Upper lobe of right lung (tissue), 1 donor: ENCODE results near the gene CELF6. TPM values are rescaled to one million over a fixed set of nuclear protein-coding genes. Genes with fewer than 3 reads are reported as not detected.

Source experiments
- ATAC-seq: fragments of 200-7000 bp; cut with Tn5 transposase; one replicate; pipeline ENCODE4 v1.9.1; 2020; ENCODE audit warnings: mild to moderate bottlenecking, moderate library complexity
- DNase-seq: peaks from one replicate; pipeline ENCODE4 v3.0.0-alpha.2; 2020
- H3K27ac ChIP-seq: fragments of 200-600 bp; one replicate; pipeline ENCODE4 v1.8.0; 2022
- H3K27me3 ChIP-seq: fragments of 200-600 bp; one replicate; pipeline ENCODE4 v1.8.0; 2022; ENCODE audit warnings: mild to moderate bottlenecking
- H3K36me3 ChIP-seq: fragments of 200-600 bp; one replicate; pipeline ENCODE4 v1.8.0; 2022
- H3K4me1 ChIP-seq: fragments of 200-600 bp; one replicate; pipeline ENCODE4 v1.8.0; 2022
- H3K4me3 ChIP-seq: fragments of 200-600 bp; one replicate; pipeline ENCODE4 v1.8.0; 2022; ENCODE audit warnings: mild to moderate bottlenecking
- H3K9me3 ChIP-seq: fragments of 200-600 bp; one replicate; pipeline ENCODE4 v1.8.0; 2022
- intact Hi-C: fragments of 100-400 bp; cut with DNase I; formaldehyde crosslinking; loops from one replicate; pipeline ENCODE4 v1.11.0; 2022
- total RNA-seq: library from RNA; stranded (reverse); fragmentation: NEBNext Ultra II Directional; extraction: Animal tissue kit (Norgen Biotek cat#: 25700); gene quantifications from one replicate; pipeline ENCODE4 v1.2.1, GENCODE V29; 2021
- TF ChIP-seq, protein P1 (sequence below): fragments of 200-600 bp; IDR thresholded peaks from one replicate; pipeline ENCODE4 v1.8.0; 2022; ENCODE audit warnings: antibody characterized with exemption
- donor health status: DM: no; HTN: yes; CAD: no; lungs with severe emphysema.

The CELF6 gene
- total RNA-seq, 1 donor from 2014 or later, result 5.4 TPM

DNA sequence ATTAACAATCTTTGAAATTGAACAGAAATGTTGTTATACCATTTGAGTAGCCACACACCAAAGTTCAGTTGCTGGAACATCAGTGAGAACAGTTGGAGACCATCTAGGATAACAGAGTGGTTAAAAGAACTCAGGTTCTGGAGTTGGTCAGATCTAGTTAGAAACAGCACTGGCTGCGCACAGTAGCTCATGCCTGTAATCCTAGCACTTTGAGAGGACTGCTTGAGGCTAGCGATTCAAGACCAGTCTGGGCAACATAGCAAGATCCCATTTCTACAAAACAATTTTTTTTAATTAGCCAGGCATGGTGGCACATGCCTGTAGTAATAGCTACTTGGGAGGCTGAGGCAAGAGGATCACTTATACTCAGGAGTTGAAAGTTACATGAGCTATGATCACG is 81.4 kb downstream of the CELF6 start:
- no peaks in the 10 kb centered on the region for H3K27me3 ChIP-seq
- no peaks in the 10 kb centered on the region for H3K4me1 ChIP-seq
- intact Hi-C loops, result no loop called here
- TF ChIP-seq, protein P1, sequence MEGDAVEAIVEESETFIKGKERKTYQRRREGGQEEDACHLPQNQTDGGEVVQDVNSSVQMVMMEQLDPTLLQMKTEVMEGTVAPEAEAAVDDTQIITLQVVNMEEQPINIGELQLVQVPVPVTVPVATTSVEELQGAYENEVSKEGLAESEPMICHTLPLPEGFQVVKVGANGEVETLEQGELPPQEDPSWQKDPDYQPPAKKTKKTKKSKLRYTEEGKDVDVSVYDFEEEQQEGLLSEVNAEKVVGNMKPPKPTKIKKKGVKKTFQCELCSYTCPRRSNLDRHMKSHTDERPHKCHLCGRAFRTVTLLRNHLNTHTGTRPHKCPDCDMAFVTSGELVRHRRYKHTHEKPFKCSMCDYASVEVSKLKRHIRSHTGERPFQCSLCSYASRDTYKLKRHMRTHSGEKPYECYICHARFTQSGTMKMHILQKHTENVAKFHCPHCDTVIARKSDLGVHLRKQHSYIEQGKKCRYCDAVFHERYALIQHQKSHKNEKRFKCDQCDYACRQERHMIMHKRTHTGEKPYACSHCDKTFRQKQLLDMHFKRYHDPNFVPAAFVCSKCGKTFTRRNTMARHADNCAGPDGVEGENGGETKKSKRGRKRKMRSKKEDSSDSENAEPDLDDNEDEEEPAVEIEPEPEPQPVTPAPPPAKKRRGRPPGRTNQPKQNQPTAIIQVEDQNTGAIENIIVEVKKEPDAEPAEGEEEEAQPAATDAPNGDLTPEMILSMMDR, result no peak
- DNase-seq, result no peak
- H3K9me3 ChIP-seq, result no peaks in the 10 kb centered on the region
- H3K36me3 ChIP-seq, result peaks cover 38% of the 10 kb centered on the region
- no peak overlapping the region for H3K4me3 ChIP-seq
- H3K27ac ChIP-seq, result no peak overlapping the region
- ATAC-seq, result no peak

DNA sequence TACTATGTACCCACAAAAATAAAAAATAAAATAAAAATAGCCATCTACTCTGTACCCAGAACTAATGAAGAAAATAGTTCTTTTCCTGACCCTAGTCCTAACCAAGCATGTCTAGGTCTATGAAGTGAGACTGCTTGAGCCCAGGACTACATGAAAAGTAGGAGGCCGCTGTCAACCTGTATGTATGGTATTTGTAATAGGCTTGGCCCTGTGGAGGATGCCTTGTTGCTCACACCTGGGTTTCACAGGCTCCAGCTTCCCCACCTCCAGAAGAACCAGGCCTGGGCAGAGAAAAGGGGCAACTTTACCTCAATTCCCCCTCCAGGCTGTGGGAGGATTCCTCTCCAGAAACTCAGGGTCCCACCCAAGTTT is 82.1 kb downstream of the CELF6 start:
- DNase-seq (no peak), ATAC-seq (no peak)
- Histone ChIP-seq H3K27me3 (no peaks in the 10 kb centered on the region), H3K27ac (no peak overlapping the region), H3K4me1 (peaks cover 3% of the 10 kb centered on the region), H3K4me3 (no peak overlapping the region), H3K9me3 (no peaks in the 10 kb centered on the region), H3K36me3 (peaks cover 31% of the 10 kb centered on the region)
- intact Hi-C loops, result no loop called here
- TF ChIP-seq, protein P1, result no peak

DNA sequence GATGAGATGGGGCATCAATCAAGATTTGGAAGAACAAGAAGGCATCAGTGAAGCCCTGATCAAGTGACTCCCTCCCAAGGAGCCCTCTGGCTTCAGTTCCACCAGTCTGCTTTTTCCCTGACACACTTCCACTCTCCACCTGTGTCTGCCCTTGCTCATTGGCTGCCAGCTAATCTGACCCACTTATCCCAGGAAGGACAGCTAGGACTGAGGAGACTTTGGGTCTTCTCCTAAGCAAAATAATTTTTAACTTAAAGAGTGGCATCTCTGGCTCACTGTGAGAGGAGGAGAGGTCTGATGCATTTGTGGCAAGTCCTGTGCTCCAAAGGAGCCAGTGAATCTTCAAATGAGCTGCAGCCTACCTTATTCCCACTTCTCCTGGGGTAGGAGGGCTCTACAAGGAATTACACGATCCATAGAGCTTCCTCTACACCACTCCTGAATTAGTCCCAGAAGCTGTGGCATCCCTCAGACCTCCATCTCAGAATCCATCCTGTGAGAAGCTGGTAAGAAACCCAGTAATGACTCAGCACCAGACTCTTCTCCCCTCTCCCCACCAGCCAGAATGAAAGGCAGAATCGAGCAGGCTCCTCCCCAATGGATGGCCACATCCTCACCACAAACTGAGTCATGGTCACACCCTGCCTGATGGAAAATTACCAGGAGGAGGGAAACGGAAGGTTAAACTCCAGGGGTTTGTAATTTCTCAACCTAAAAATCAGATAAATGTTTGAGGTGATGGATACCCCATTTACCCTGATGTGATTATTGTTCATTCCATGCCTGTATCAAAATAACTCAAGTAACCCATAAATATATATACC is 82.7 kb downstream of the CELF6 start:
- H3K27ac ChIP-seq, result no peak overlapping the region
- H3K27me3 ChIP-seq, result no peaks in the 10 kb centered on the region
- no peak overlapping the region for H3K4me3 ChIP-seq
- TF ChIP-seq, protein P1, result no peak
- peaks cover 25% of the 10 kb centered on the region for H3K36me3 ChIP-seq
- H3K9me3 ChIP-seq, result no peaks in the 10 kb centered on the region
- H3K4me1 ChIP-seq, result peaks cover 9% of the 10 kb centered on the region
- DNase-seq (no peak), ATAC-seq (peak; percentile 88)
- intact Hi-C loops, result no loop called here

DNA sequence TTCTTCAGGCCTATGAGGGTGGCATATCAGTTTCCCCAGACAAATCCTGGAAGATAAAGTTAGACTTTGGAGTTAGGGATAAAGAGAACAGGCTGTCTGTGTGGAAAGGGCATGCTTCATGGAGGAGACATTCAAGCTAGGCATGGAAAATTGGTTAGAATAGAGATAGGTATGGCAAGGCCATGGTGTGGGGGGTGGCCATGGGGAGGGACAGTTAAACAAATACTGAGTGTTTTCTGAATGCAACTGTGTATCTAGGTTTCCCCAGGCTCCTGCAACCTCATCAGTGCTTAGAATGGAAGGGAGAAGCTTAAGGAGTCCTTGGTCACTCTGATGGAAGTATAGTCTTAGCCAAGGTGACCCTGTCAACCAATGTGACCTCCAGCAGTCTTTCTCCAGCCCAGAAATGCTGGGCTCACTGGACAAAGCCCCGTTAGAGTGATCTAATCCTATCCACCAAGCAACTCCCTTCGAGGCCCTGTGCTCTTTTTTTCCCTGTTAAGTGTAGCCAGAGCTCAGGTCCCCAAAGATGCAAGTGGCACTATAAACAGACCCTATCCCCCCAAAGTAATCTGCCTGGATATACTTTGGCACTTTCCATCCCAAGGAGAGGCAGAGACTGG is 83.5 kb downstream of the CELF6 start:
- Histone ChIP-seq H3K36me3 (peaks cover 17% of the 10 kb centered on the region), H3K27ac (no peak overlapping the region), H3K27me3 (no peaks in the 10 kb centered on the region), H3K9me3 (no peaks in the 10 kb centered on the region), H3K4me3 (no peak overlapping the region), H3K4me1 (peaks cover 14% of the 10 kb centered on the region)
- TF ChIP-seq, protein P1, result no peak
- ATAC-seq (no peak), DNase-seq (no peak)
- intact Hi-C loops, result no loop called here

DNA sequence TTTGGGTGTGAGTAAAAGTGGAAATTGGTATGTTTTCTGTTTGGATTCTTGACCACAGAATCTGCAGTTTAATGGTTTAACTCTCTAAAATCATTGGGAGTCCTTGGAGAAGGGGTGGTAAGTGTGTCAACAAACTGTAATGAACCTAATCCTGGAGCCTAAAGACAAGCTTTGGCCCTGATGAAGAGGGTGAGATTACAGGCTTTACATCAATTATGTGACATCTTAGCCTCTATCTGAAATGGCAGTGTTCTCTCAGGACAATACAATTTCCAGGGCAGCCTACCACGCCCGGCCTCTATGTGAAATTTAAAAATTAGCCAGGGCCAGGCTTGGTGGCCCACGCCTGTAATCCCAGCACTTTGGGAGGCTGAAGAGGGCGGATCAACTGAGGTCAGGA is 84.7 kb downstream of the CELF6 start:
- no peak for ATAC-seq
- DNase-seq, result no peak
- no peak overlapping the region for H3K4me3 ChIP-seq
- H3K4me1 ChIP-seq, result peaks cover 14% of the 10 kb centered on the region
- peaks cover 8% of the 10 kb centered on the region for H3K36me3 ChIP-seq
- intact Hi-C loops, result no loop called here
- no peaks in the 10 kb centered on the region for H3K9me3 ChIP-seq
- H3K27ac ChIP-seq, result no peak overlapping the region
- TF ChIP-seq, protein P1, result no peak
- H3K27me3 ChIP-seq, result no peaks in the 10 kb centered on the region

Other genes with a start within 250 kb of the CELF6 start
- gene MYO9A, start 202.0 kb downstream of the CELF6 start, total RNA-seq, result 82.5 TPM
- 3.3 TPM for gene SENP8, start 201.8 kb downstream of the CELF6 start, total RNA-seq
- 27.4 TPM for gene GRAMD2A, start 122.4 kb downstream of the CELF6 start, total RNA-seq
- gene PKM, start 89.0 kb downstream of the CELF6 start, total RNA-seq, result 426 TPM
- 87.9 TPM for gene PARP6, start 47.6 kb downstream of the CELF6 start, total RNA-seq
- 185 TPM for gene HEXA, start 55.9 kb upstream of the CELF6 start, total RNA-seq
- not detected for gene TMEM202, start 78.1 kb upstream of the CELF6 start, total RNA-seq
- 159 TPM for gene ARIH1, start 154.2 kb upstream of the CELF6 start, total RNA-seq